CD4-positive, alpha-beta T cell (primary cell): Measurements from ENCODE around the gene HPCAL1. TPM values are rescaled to one million over a fixed set of nuclear protein-coding genes. Genes with fewer than 3 reads are reported as not detected.

ENCODE experiments used
- ATAC-seq: fragments of 200-7000 bp; cut with Tn5 transposase; one replicate; pipeline ENCODE4 v1.10.0; 2022; ENCODE audit warnings: mild to moderate bottlenecking; ENCODE audit not compliant: poor library complexity
- CTCF ChIA-PET: fragments of 350-600 bp; sonication (Branson Sonifier 250); formaldehyde crosslinking; loops from one replicate; lab custom pipeline; 2021; ENCODE audit warnings: antibody characterized with exemption, inconsistent platforms; lab: Charles Lee
- POLR2A ChIA-PET: fragments of 350-600 bp; sonication (Branson Sonifier 250); formaldehyde crosslinking; loops from one replicate; lab custom pipeline; 2021; ENCODE audit warnings: antibody characterized with exemption, inconsistent platforms; lab: Charles Lee
- DNase-seq, 14 experiments: peaks; one replicate each; pipeline ENCODE4 v3.0.0-alpha.2; 2013 to 2020; ENCODE audit warnings: mixed read lengths in 2 of 14
- H3K27ac ChIP-seq, 2 donors: one replicate each; pipeline versions ENCODE4 v1.5.1 to v1.7.0; 2013; ENCODE audit warnings: low read length in 2 of 2, low read depth in 1 of 2, mild to moderate bottlenecking in 1 of 2
- H3K27me3 ChIP-seq, 2 experiments: 1 replicate in 1 of 2; 2 replicates in 1 of 2; pipeline versions ENCODE4 v1.6.1 to v1.7.0; 2013; ENCODE audit warnings: low read length in 2 of 2, control low read depth in 1 of 2, mild to moderate bottlenecking in 1 of 2, moderate library complexity in 1 of 2; ENCODE audit not compliant: insufficient read depth in 2 of 2, control insufficient read depth in 1 of 2
- H3K36me3 ChIP-seq: one replicate; pipeline ENCODE4 v1.6.1; 2013; ENCODE audit warnings: low read length, control low read depth; ENCODE audit not compliant: insufficient read depth
- H3K4me1 ChIP-seq: one replicate; pipeline ENCODE4 v1.6.1; 2013; ENCODE audit warnings: low read length, control low read depth; ENCODE audit not compliant: insufficient read depth
- H3K4me3 ChIP-seq: one replicate; pipeline ENCODE4 v1.5.1; 2013; ENCODE audit warnings: mild to moderate bottlenecking, low read length, moderate library complexity
- H3K9me3 ChIP-seq, 2 experiments: 1 replicate in 1 of 2; 2 replicates in 1 of 2; pipeline versions ENCODE4 v1.6.1 to v1.7.0; 2013; ENCODE audit warnings: low read length in 2 of 2, mild to moderate bottlenecking in 2 of 2, control low read depth in 1 of 2, moderate library complexity in 1 of 2; ENCODE audit not compliant: control insufficient read depth in 1 of 2, insufficient read depth in 1 of 2
- H3K27ac Mint-ChIP-seq: one replicate; pipeline ENCODE4 v1.8.0; 2020; ENCODE audit warnings: mixed read lengths
- H3K27me3 Mint-ChIP-seq: one replicate; pipeline ENCODE4 v1.8.0; 2021; ENCODE audit warnings: mixed read lengths
- H3K36me3 Mint-ChIP-seq: one replicate; pipeline ENCODE4 v1.8.0; 2021; ENCODE audit warnings: low read depth, mixed read lengths
- H3K4me1 Mint-ChIP-seq: one replicate; pipeline ENCODE4 v1.8.0; 2021; ENCODE audit warnings: low read depth, mixed read lengths
- H3K4me3 Mint-ChIP-seq: one replicate; pipeline ENCODE4 v1.8.0; 2020; ENCODE audit warnings: mild to moderate bottlenecking, mixed read lengths
- H3K9me3 Mint-ChIP-seq: one replicate; pipeline ENCODE4 v1.8.0; 2020; ENCODE audit warnings: mixed read lengths
- CTCF ChIP-seq: fragments of 200-600 bp; IDR thresholded peaks from one replicate; pipeline ENCODE4 v1.8.0; 2022; ENCODE audit warnings: antibody characterized with exemption, mild to moderate bottlenecking
- intact Hi-C, 2 experiments: fragments of 100-400 bp; cut with DNase I in 1 of 2; cut with micrococcal nuclease in 1 of 2; formaldehyde crosslinking; loops; one replicate each; pipeline versions ENCODE4 v1.15.1 to v1.9.0; 2023 to 2025; cut with DNase I, micrococcal nuclease
- total RNA-seq, 174 experiments: library from RNA in 2 of 174; stranded (reverse) in 2 of 174; gene quantifications; one replicate each; pipeline ENCODE4 v1.2.3 and lab custom pipeline; 2021 to 2026

HPCAL1 gene
- total RNA-seq, 2 experiments from 2014 or later, result 24.9 to 27.9 TPM

DNA sequence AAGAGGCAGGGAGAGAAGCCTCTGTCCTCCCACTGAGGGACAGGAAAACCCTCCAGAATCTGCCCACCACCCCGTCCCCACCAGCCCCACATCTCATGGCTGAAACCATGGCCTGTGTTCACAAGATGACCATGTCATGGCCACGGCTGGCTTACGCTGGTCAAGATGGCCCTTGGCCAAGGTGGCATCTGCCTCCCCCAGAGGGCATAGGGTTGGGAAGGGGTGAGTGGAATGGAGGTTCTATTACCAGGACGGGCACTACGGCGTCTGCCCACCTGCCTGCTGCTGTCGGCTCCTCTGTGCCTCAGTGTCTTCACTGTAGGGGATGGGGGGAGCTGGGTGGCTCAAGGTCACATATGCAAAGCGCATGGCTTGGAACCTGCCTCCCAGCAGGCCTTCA, 125.7 kb downstream of the HPCAL1 start:
- intact Hi-C loops, result no loop called here
- Mint-ChIP-seq H3K4me3 (no peak overlapping the region), H3K4me1 (peaks cover 9% of the 10 kb centered on the region), H3K9me3 (no peaks in the 10 kb centered on the region), H3K27me3 (no peaks in the 10 kb centered on the region), H3K36me3 (peaks cover 33% of the 10 kb centered on the region), H3K27ac (no peak overlapping the region)
- peaks cover 17% of the 10 kb centered on the region for H3K4me1 ChIP-seq
- CTCF ChIA-PET, result no interaction called here
- DNase-seq (no peak), ATAC-seq (no peak)
- POLR2A ChIA-PET, result interaction anchor here (1.4 kb wide), 1 partner anchor 20 kb away, joined by 5 read pairs; the partner anchor contains the start of gene ODC1
- H3K4me3 ChIP-seq, result no peak overlapping the region
- H3K27ac ChIP-seq, result no peak overlapping the region
- peaks cover 0 to 6% of the 10 kb centered on the region in 2 experiments for H3K27me3 ChIP-seq
- peaks cover 39% of the 10 kb centered on the region for H3K36me3 ChIP-seq
- no peak for TF ChIP-seq CTCF
- H3K9me3 ChIP-seq, result no peaks in the 10 kb centered on the region

- TF ChIP-seq CTCF, result no peak
- Histone ChIP-seq H3K27ac (no peak overlapping the region), H3K4me3 (no peak overlapping the region), H3K9me3 (no peaks in the 10 kb centered on the region), H3K27me3 (peaks cover 0 to 6% of the 10 kb centered on the region in 2 experiments), H3K36me3 (peaks cover 36% of the 10 kb centered on the region), H3K4me1 (peaks cover 17% of the 10 kb centered on the region)
- Mint-ChIP-seq H3K27ac (no peak overlapping the region), H3K27me3 (no peaks in the 10 kb centered on the region), H3K4me3 (no peak overlapping the region), H3K4me1 (peaks cover 9% of the 10 kb centered on the region), H3K9me3 (no peaks in the 10 kb centered on the region), H3K36me3 (peaks cover 27% of the 10 kb centered on the region)
- intact Hi-C loops, result no loop called here
- CTCF ChIA-PET, result no interaction called here
- DNase-seq, result no peak
- POLR2A ChIA-PET, result interaction anchor here (1.4 kb wide), 1 partner anchor 19 kb away, joined by 5 read pairs; the partner anchor contains the start of gene ODC1
- ATAC-seq, result no peak
These were observed 126.2 kb downstream of the HPCAL1 start for GRCh38 chr2:10428924-10429323.

DNA sequence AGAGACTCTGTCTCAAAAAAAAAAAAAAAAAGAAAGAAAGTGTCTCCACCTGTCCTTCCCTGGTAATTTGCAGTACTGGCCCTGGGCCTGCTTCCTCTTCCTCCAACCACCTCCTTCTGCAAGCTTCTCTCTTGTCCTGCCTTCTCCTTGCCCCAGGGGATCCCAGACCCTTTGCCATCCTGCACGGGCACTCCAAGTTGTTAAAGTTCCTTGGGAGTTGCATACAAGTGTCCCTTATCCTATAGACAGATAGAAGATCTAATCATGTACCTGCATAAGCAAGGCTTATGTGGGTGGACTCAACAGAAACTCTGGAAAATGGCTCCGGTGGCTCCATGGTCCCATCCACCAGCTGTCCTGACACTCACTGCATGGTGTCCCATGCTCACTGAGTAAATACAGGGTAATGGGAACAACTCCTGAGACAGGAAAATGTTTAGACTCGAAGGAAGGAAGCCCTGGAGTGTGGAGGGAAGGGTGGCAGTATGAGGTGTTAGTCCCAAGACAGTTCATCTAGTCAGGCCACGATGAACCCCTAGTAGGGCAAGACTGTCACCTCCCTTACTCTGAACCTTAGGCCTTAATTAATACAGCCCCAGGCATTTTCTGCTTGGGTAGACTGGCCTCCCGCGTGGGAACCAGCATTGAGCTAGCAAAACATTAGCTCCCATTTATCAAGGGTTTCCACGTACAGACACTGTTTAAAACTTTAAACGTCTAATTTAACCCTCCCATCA, 128.3 kb downstream of the HPCAL1 start:
- Mint-ChIP-seq H3K36me3 (peaks cover 18% of the 10 kb centered on the region), H3K4me3 (peak overlapping the region; percentile 34), H3K9me3 (no peaks in the 10 kb centered on the region), H3K27me3 (no peaks in the 10 kb centered on the region), H3K4me1 (peaks cover 9% of the 10 kb centered on the region), H3K27ac (no peak overlapping the region)
- H3K4me1 ChIP-seq, result peaks cover 23% of the 10 kb centered on the region
- peaks cover 0 to 6% of the 10 kb centered on the region in 2 experiments for H3K27me3 ChIP-seq
- no peak for DNase-seq
- ChIA-PET CTCF (interaction anchor here (2.1 kb wide), 1 partner anchor 359 kb away, joined by 6 read pairs; no protein-coding TSS in a partner anchor), POLR2A (interaction anchor here (0.6 to 1.5 kb wide), 2 partner anchors 17 to 41 kb away, joined by 3 to 7 read pairs; partner anchors contain the start of gene ODC1)
- no peak for ATAC-seq
- H3K27ac ChIP-seq, result no peak overlapping the region
- H3K9me3 ChIP-seq, result no peaks in the 10 kb centered on the region
- H3K4me3 ChIP-seq, result no peak overlapping the region
- intact Hi-C loops, result loop anchor here (2.0 to 10.0 kb wide), 2 partner anchors 22 to 446 kb away; no protein-coding TSS in a partner anchor
- peaks cover 17% of the 10 kb centered on the region for H3K36me3 ChIP-seq
- TF ChIP-seq CTCF, result no peak
